HG03571 (cell line): ENCODE measurements around the gene SYCN.

Experiments used
- ATAC-seq: cut with Tn5 transposase; IDR thresholded peaks from one replicate; pipeline ENCODE4 v1.9.1; 2021; ENCODE audit not compliant: unreplicated experiment

SYCN gene

GRCh38 chr19:39156326-39157230 is 47.5 kb downstream of the SYCN start:
- ATAC-seq = no peak

- ATAC-seq = no peak
These were observed 48.3 kb downstream of the SYCN start for GRCh38 chr19:39155741-39156140.

DNA sequence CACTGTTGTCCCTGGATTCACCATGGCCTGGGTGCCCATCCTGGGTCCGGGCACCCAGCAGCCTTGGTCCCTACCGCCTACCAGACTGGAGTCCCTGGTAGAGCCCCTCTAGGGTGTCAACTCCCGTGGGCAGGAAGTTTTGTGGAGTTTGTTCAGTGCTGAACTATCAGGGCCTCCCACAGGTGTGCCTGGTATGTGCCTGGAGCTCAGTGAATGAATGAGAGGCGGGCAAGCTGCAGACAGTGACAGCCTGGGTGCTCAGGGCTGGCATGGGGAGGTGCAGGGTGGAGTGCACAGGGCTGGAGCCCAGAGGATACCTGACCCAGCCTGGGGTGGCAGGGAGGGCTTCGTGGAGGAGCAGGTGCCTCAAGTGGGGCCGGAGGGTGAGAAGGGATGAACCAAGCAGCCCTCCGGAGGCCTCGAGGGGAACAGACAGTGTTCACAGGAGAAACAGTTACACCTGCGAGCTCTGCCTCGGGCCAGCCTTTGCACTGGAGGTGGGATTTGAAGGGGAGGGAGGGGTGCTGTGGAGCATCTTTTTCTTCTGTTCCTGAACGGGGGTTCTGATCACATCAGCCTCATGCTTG is 48.9 kb downstream of the SYCN start:
- no peak for ATAC-seq

GRCh38 chr19:39154629-39155100 is 49.4 kb downstream of the SYCN start:
- ATAC-seq = no peak

- no peak for ATAC-seq
These were observed 49.9 kb downstream of the SYCN start for GRCh38 chr19:39154100-39154628.
